CD4-positive, alpha-beta T cell treated with Interferon alpha-2 for 1 hour (primary cell): ENCODE data around the gene ABCA3.

Source experiments
- DNase-seq, 2 donors: peaks; one replicate each; pipeline ENCODE4 v3.0.0-alpha.2; 2020 to 2022

Gene ABCA3

DNA sequence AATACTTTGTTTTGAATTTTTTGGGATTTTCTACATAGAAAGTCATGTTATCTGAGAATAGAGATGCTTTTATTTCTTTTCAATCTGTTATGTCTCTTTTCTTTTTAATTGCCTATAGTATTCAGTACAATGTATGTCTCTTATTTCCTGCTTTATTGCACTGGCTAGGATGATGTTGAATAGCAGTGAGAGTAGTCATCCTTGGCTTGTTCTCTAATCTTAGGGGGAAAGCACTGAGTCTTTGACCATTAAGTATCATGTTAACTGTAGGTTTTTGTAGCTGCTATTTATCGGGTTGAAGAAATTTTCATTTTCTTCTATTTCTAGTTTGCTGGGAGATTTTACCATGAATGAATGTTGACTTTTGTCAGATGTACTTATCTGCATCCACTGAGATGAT, 10.0 kb upstream of the ABCA3 start:
- no peak for DNase-seq

DNA sequence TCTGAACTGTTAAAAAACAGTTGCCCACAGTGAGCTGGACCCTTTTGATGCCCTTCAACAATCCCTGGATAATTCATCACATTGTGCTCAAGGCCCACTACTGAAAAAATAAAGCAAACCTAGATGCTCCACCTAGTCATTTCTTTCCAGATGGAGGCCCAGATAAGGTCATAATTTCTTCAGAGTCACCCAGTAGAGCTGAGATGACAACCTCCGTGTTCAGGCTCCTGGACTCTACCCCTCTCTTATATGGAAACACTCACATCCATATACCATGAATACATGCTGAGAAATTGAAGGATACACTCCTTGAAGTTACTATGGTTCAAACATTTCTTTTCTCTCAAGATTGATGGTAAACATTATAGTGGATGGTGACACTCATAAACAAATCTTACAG, 2.7 kb upstream of the ABCA3 start:
- no peak for DNase-seq

DNA sequence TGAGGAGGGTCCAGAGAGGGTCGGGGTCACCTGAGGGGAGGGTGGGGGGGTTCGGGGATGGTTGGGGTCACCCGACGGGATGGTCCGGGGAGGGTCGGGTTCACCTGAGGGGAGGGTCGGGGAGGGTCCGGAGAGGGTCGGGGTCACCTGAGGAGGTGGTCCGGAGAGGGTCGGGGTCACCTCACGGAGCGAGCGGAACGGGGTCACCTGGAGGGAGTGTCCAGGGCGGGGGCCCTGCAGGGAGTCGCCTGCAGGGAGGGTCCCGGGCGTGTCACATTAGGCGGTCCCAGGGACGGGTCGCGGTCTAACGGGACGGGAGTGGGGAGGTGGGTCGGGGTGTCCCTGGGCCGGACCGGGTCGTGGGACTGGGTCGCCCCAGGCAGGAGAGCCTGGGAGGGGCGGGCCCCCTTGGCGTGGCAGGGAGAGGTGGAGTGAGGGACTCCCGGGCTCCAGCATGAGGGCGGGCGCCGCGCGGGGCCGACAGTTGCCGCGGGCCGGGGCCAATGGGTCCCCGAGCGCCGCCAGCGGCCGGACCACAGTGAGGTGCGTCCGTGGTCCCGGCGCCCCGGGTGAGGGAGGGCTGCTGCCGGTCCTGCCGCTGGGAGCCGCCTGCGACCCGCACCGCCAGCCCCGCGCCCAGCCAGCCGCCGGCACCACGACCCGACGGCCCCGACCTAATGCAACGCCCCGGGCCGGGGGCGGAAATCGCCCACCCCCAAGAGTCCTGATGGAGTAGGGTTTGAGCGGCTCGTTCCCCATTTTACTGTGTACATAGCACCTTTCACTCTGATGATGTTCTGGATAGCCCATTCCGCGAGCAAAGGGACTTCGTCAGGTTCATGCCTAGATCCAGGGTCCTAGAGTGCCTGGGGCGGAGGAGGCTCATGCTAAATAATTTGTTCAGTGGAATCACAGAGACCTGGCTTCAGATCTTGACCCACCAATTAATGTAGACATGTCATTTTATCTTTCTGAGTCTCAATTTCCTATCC, 1.2 kb upstream of the ABCA3 start:
- peak in 1 of 2 donors; percentile 4 for DNase-seq

DNA sequence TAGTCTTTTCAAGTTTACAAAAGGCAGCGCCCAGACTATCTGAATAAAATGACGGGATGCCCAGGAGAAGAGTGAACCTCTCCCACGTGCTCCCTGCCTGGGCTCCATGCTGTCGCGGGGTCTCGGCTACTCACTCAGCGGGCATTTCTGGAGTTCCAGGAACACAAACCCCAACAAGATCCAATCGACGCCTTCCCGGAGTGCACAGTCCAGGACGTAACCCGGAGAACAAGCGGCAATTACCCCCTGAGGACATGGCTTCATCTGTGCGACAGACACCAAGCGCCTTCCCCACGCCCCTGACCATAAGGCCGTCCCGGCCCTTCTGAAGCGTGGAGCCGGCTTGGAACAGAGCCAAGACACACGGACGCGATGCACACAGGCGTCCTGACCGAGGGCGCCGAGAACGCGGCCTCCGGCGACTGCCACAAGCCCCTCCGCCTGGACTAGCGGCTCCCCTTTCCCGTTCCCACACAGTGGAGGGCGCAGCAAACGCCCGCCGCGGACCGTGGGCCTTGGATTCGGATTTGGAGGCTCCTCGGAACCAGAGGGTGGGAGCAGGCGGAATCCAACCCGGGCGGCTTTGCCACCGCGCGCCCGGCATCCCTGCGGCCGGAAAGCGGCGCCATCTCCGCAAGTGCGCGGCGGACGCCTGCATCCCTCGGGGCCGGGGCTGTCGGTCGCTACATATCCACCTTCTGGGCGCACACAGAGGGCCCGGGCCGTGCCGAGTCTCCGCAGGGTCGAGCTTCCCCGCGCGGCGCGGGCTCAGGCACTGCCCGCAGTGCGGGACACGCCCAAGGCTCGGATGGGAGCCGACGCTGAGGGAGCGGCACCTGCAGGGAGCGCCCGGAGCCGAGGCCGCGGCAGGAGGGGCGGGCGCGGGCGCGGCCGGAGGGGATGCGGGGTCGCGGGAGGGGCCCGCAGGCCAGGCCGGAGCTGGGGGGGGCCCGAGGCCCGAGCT, 725 bp downstream of the ABCA3 start:
- peak; percentile 11 to 44 for DNase-seq

DNA sequence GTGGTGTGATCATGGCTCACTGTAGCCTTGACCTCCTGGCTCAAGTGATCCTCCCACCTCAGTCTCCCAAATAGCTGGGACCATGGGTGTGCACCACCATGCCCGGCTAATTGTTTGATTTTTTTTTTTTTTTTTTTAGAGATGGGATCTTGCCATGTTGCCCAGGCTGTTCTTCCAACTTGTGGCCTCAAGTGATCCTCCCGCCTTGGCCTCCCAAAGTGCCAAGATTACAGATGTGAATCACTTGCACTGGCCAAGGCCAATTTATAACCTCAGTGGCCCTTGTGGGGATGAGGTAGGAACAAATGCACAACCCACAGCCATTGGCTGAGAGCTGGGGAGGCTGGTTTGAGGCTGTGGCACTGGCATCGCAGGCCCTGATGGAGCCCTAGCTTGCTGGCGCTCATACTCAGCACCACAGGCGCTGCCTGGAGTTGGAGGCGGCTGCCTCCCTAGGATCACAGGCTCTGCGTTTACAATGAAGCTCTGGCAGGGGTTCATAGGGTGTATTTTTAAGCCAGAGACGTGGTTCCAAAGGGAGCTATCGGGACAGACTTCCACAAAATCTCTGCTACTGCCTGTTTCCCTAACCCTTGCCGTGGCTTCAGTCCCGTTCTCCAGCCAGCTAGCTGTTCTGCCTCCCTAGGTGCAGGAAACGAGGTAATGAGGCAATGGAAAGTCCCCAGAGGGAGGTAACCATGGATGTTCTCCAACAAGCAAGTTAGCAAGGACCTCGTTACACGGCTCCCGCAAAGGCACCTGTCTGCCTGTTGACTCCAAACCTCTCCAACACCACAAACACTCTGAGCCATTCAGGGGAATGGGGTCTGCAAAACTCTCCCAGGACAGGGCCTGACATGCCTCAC, 2.9 kb downstream of the ABCA3 start:
- DNase-seq, result no peak

DNA sequence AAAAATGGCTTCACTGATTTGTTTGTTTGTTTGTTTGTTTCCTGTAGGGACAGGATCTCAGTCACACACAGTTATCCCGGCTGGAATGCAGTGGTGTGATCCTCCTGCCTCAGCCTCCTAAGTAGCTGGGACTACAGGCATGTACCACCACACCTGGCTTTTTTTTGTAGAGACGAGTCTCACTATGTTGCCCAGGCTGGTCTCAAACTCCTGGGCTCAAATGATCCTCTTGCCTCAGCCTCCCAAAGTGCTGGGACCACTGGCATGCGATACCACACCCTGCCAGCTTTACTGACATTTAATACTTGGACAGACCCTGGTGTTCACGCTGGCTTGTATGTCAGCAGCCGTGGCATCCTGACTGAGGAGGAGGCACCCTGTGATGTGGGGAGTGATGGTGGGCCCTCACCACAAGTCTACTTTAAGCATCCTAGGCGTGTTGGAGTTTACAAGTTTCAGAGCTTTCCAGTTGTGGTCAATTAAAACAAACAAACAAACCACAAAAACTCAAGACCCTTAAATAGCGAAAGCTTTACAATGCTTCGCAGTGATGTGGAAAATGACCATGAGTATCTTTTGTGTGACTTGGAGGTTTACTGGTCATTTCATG, 5.1 kb downstream of the ABCA3 start:
- DNase-seq, result no peak

DNA sequence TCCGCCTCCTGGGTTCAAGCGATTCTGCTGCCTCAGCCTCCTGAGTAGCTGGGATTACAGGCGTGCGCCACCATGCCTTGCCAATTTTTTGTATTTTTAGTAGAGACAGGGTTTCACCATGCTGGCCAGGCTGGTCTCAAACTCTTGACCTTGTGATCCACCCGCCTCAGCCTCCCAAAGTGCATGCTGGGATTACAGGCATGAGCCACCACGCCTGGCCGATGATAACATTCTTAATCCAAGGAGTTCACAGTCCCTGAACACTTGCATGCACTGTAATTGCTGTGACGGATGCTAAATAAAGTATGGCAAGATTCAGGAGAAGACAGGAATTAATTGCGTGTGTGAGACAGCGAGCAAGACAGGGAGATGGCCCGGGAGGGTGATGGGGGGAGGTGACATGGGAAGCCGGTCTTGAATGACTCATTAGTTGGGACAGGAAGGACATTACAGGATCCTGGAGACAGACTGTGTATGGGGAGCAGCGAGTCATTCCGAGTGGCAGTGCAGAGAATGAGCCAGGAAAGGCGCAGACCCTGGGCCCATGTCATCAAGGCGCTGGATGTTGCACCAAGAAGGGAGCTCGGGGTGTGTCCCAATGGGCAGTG, 6.7 kb downstream of the ABCA3 start:
- no peak for DNase-seq

DNA sequence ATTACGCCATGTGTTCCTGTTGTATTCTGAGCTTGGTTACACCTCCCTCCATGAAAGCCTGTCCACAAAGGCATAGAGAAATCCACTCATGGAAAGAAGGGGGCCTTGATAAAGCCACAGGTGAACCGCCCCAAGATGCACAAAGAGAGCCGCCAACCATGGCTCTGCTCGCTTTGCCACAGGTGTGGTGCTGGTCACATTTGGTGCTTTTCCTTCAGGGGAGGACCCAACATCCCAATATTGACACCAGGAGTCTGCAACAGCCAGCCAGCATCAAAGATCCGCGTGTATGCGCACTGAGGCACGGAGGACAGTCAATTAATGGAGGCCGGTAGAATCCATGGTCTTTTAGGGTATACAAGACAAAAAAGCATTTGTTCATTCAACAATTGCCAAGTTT, 7.3 kb downstream of the ABCA3 start:
- no peak for DNase-seq

DNA sequence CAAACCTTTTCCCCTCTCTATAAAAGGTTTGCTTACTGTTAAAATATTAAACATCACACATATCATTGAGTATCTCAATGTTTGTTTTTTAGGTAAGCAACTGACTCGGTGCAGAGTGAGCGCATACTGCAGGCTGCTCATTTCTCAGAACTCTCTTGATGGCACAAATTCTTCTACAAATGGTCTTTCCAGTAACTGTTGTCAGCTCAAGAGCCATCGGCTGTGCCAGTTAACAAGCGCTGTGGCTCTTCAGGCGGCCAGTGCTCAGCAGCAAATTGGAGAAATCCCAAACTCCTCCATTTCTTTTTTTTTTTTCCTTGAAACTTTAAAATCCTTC, 8.6 kb downstream of the ABCA3 start:
- DNase-seq, result no peak

DNA sequence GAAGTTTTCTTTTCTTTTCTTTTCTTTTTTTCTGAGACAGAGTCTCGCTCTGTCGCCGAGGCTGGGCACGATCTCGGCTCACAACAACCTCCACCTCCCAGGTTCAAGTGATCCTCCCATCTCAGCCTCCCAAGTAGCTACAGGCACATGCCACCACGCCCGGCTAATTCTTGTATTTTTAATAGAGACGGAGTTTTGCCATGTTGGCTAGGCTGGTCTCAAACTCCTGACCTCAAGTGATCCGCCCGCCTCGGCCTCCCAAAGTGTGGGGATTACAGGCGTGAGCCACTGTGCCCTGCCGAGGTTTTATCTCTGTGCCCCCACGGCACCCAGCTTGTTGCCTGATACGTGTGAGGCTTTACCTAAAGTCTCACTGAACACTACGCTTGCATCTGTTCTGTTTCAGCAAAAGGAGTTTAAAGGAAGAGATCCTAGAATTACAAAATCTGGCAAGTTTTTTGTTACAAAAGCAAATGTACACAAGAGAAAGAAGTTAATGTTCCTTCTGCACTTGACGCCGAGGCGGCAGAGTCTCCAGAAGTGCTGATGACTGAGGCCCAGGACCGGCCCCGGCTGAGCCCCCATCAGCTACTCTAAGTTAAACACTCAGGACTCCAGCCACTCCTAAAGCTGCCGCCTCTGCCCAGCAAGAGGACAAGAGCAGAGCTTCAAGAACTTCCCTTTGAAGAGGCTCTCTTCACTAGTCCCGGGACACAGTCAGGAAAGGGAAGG, 9.2 kb downstream of the ABCA3 start:
- no peak for DNase-seq

DNA sequence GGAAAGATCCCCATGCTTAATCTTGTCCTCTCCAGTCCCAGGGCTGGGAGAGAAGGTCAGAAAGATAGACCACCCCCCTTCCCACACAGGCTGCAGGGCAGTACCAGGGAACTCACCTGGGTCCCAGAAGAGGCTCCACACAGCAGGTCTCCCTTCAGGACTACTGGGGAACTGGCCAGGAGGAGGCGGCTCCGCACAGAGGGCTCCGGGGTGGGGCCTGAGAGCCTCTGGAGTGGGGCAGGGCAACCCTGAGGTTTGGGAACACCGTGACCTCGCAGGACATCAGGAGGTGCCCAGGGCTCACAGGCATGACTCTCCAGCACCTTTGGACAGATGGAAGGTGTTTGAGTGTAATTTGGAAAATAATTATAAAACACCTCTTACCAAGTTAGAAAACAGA, 11.0 kb downstream of the ABCA3 start:
- no peak for DNase-seq

DNA sequence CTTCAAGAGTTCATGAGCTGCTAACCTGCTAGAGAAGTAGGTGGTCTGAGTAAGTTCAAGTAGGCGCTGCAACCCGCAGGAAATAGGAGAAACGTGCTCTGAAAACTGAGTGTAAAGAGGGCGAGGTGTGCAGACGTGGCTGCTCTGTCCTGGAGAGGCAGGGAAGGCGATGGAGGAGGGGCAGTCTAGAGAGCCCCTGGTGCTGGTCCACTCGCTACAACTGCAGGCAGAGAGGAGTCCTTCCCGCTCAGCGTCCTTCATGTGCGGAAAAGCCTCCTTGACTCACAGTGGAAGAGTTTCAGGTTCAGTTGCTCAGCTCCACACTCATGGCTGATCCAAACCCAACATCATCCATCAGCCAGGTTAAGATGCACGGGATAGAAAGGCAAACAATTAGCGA, 12.1 kb downstream of the ABCA3 start:
- no peak for DNase-seq

DNA sequence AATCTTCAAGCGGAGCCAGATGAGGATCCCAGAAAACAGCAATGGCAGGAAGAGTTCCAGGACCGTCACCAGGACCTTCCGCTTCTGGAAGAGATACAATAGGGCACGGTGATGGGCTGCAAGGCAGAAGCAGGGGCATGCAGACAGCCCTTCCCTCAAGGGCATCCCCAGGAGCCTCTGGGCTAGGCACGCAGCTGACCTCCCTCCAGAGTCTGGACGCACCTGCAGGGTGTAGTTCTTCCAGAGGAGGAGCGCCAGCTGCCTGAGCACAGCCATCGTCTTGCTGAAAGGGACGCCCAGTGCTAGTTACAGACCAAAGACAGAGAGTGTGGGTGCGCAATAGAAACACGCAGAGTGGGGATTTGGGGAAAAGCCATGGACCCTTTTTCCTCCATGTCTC, 14.3 kb downstream of the ABCA3 start:
- no peak for DNase-seq

DNA sequence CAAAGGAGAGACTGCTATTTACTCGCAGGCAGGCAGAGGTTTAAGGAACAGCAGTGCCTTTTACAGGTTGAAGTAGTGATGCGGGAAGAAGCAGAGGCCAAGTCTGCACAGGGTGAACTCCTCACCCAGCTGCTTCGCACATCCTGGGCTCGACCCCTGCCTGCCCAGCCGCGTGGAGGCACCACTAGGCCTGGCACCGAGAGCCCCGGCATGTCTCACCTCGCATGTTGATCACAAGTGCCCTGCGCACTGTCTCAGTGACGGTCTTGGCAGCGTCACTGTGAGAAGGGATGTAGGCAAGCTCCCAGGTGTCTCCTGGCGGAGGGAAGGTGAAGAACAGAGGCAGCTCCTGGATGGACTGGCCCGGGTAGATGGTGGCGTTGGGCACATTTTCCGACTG, 14.7 kb downstream of the ABCA3 start:
- DNase-seq, result no peak

DNA sequence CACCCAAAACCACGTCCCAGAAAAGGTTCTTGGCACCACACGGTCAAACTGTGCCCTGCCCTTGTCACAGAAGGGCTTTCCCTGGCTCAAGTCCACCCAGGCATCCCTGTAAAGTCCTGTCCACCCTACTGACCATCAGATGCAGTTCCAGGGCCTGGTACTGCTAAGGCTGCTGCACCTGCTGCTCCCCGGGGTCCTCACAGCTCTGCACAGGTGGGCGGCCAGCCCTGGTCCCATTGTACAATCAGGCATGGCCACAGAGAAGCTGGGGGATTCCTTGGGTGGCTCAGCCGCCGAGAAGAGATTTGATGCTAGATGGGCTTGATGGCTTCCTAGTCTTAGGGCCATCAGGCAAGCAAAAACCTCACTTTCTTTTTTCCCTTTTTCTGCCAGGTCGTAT, 15.3 kb downstream of the ABCA3 start:
- DNase-seq, result no peak

DNA sequence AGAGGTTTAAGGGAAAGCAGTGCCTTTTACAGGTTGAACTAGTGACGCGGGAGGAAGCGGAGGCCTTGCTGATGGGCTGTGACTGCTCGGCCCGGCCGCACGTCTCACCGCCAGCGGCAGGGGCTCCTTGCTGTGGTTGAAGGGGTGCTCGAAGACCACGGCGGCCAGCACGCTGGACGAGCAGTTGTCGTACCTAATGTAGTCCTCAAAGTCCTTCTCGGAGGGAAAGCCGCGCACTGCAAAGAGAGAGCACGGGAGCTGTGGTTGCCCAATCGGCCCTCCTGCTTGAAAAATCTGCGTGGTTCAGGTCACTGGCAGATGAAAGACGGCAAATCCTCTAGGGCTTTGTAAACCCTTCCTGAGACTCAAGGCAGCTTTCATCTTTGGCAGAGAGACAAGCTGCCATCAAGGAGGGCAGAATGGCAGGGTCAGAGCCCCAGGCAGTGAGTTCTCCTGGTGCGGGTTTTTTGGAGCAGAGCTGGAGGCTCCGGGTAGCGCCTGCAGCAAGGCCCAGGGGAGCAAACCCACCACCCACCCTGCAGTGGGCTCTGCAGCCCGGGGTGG, 16.1 kb downstream of the ABCA3 start:
- DNase-seq, result no peak

DNA sequence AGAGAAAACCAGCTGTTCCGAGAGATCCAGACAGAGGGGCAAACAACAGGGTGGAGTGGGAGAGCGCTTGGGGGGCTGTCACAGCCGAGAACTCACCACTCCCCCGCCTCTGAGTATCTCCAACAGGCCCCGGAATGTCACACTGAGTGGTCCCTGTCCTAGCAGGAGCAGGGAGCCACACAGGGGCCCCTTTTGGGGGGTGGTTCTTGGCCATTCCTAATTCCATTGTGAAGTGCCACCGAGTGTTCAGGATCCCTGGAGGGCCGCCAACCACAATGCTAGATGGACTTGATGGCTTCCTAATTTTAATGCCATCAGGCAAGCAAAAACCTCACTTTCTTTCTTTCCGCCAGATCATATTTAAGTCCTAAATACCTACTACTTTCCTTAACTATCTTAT, 16.8 kb downstream of the ABCA3 start:
- DNase-seq, result no peak

DNA sequence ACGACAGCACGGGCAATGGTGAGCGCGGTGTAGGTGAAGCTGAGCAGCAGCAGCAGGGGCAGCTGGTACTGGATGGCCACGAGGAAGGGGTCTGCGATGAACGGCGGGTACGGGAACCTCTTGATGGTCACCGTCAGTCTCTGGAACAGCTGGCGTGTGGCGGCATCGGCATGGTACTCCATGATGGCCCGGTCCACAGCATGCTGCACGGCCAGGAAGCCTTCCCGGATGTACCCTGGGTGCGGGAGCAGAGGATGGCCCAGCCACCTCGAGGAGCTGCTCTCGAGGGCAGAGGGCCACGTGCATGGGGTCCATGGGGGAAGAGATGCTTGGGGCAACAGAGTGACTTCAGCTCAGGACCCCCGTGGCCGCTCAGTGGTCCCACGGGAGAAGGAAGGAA, 20.9 kb downstream of the ABCA3 start:
- no peak for DNase-seq

DNA sequence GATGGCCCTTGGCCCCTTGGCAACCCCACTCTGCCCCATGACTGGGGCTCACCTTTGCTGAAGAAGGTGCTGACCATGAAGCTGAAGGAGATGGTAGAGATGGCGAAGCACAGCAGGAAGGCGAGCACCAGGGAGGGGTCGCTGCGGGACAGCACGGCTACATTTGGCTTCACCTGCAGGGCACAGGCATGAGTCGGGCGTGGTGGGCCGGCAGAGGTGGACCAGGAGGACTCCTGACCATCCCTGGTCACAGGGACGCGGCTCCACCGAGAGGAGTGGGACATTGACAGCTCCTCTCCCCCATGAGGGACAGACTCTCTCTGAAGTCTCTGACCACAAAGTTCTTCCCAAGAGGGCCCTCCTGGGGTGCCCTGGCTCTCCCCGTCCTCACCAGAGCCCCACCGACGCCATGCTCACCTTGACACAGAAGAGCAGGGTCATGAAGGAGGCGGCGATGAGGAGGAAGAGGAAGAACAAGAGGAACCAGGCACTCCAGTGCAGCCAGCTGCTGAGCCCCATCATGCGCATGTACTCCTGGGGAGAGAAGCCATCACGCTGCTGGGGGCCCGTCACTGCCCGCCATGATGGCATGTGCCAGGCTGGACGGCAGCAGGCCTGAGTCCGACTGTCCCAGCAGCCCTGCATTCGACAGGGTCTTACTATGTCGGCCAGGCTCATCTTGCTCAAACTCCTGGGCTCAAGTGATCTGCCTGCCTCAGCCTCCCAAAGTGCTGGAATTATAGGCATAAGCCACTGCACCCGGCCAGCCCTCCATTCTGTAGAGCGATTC, 23.1 kb downstream of the ABCA3 start:
- no peak for DNase-seq
